NT2/D1 (cell line): ENCODE results near the gene ADAMTS6.

Source experiments
- SUZ12 ChIP-seq: IDR thresholded peaks from 2 replicates; pipeline ENCODE4 v1.6.1; 2011; ENCODE audit not compliant: insufficient read length, insufficient read depth; ENCODE audit errors: extremely low read depth
- YY1 ChIP-seq: IDR thresholded peaks from 2 replicates; pipeline ENCODE4 v1.6.1; 2011; ENCODE audit not compliant: insufficient read length, insufficient read depth

DNA sequence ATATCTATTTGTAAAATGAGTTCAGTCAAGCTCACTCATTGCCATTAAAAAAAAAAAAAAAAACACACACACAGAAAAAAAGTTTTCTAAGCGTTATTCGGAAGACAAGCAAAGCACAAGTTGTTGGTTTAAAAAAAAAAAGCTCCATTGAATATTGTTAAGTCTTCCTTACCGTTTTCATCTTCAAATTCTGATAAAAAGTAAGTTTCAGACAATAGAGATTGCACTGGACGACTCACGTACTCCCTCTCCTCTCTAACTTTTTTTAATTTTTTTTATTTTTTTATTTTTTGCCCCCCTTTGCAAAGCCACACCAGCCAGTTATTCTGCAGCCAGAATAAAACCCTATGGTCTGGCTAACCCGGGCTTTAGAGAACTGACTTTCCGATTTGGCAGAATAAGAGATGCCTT, 544 bp downstream of the ADAMTS6 start:
- TF ChIP-seq YY1 (no peak), SUZ12 (no peak)
